CD4-positive, alpha-beta T cell (primary cell): ENCODE results near the gene FAM209B. TPM values are rescaled to one million over a fixed set of nuclear protein-coding genes. Genes with fewer than 3 reads are reported as not detected.

Experiments used
- ATAC-seq: fragments of 200-7000 bp; cut with Tn5 transposase; one replicate; pipeline ENCODE4 v1.10.0; 2022; ENCODE audit warnings: mild to moderate bottlenecking; ENCODE audit not compliant: poor library complexity
- CTCF ChIA-PET: fragments of 350-600 bp; sonication (Branson Sonifier 250); formaldehyde crosslinking; loops from one replicate; lab custom pipeline; 2021; ENCODE audit warnings: antibody characterized with exemption, inconsistent platforms; lab: Charles Lee
- POLR2A ChIA-PET: fragments of 350-600 bp; sonication (Branson Sonifier 250); formaldehyde crosslinking; loops from one replicate; lab custom pipeline; 2021; ENCODE audit warnings: antibody characterized with exemption, inconsistent platforms; lab: Charles Lee
- DNase-seq, 14 experiments: peaks; one replicate each; pipeline ENCODE4 v3.0.0-alpha.2; 2013 to 2020; ENCODE audit warnings: mixed read lengths in 2 of 14
- H3K27ac ChIP-seq, 2 donors: one replicate each; pipeline versions ENCODE4 v1.5.1 to v1.7.0; 2013; ENCODE audit warnings: low read length in 2 of 2, low read depth in 1 of 2, mild to moderate bottlenecking in 1 of 2
- H3K27me3 ChIP-seq, 2 experiments: 1 replicate in 1 of 2; 2 replicates in 1 of 2; pipeline versions ENCODE4 v1.6.1 to v1.7.0; 2013; ENCODE audit warnings: low read length in 2 of 2, control low read depth in 1 of 2, mild to moderate bottlenecking in 1 of 2, moderate library complexity in 1 of 2; ENCODE audit not compliant: insufficient read depth in 2 of 2, control insufficient read depth in 1 of 2
- H3K36me3 ChIP-seq: one replicate; pipeline ENCODE4 v1.6.1; 2013; ENCODE audit warnings: low read length, control low read depth; ENCODE audit not compliant: insufficient read depth
- H3K4me1 ChIP-seq: one replicate; pipeline ENCODE4 v1.6.1; 2013; ENCODE audit warnings: low read length, control low read depth; ENCODE audit not compliant: insufficient read depth
- H3K4me3 ChIP-seq: one replicate; pipeline ENCODE4 v1.5.1; 2013; ENCODE audit warnings: mild to moderate bottlenecking, low read length, moderate library complexity
- H3K9me3 ChIP-seq, 2 experiments: 1 replicate in 1 of 2; 2 replicates in 1 of 2; pipeline versions ENCODE4 v1.6.1 to v1.7.0; 2013; ENCODE audit warnings: low read length in 2 of 2, mild to moderate bottlenecking in 2 of 2, control low read depth in 1 of 2, moderate library complexity in 1 of 2; ENCODE audit not compliant: control insufficient read depth in 1 of 2, insufficient read depth in 1 of 2
- H3K27ac Mint-ChIP-seq: one replicate; pipeline ENCODE4 v1.8.0; 2020; ENCODE audit warnings: mixed read lengths
- H3K27me3 Mint-ChIP-seq: one replicate; pipeline ENCODE4 v1.8.0; 2021; ENCODE audit warnings: mixed read lengths
- H3K36me3 Mint-ChIP-seq: one replicate; pipeline ENCODE4 v1.8.0; 2021; ENCODE audit warnings: low read depth, mixed read lengths
- H3K4me1 Mint-ChIP-seq: one replicate; pipeline ENCODE4 v1.8.0; 2021; ENCODE audit warnings: low read depth, mixed read lengths
- H3K4me3 Mint-ChIP-seq: one replicate; pipeline ENCODE4 v1.8.0; 2020; ENCODE audit warnings: mild to moderate bottlenecking, mixed read lengths
- H3K9me3 Mint-ChIP-seq: one replicate; pipeline ENCODE4 v1.8.0; 2020; ENCODE audit warnings: mixed read lengths
- CTCF ChIP-seq: fragments of 200-600 bp; IDR thresholded peaks from one replicate; pipeline ENCODE4 v1.8.0; 2022; ENCODE audit warnings: antibody characterized with exemption, mild to moderate bottlenecking
- intact Hi-C, 2 experiments: fragments of 100-400 bp; cut with DNase I in 1 of 2; cut with micrococcal nuclease in 1 of 2; formaldehyde crosslinking; loops; one replicate each; pipeline versions ENCODE4 v1.15.1 to v1.9.0; 2023 to 2025; cut with DNase I, micrococcal nuclease
- total RNA-seq, 174 experiments: library from RNA in 2 of 174; stranded (reverse) in 2 of 174; gene quantifications; one replicate each; pipeline ENCODE4 v1.2.3 and lab custom pipeline; 2021 to 2026

Gene FAM209B
- total RNA-seq, 2 experiments from 2014 or later = 3.1 to 3.9 TPM

- no peaks in the 10 kb centered on the region for H3K9me3 ChIP-seq
- H3K4me1 ChIP-seq = no peaks in the 10 kb centered on the region
- H3K27me3 ChIP-seq = peaks cover 0 to 3% of the 10 kb centered on the region in 2 experiments
- Mint-ChIP-seq H3K4me3 (no peak overlapping the region), H3K9me3 (no peaks in the 10 kb centered on the region), H3K4me1 (no peaks in the 10 kb centered on the region), H3K36me3 (no peaks in the 10 kb centered on the region), H3K27ac (no peak overlapping the region), H3K27me3 (no peaks in the 10 kb centered on the region)
- H3K27ac ChIP-seq = no peak overlapping the region
- ATAC-seq (no peak), DNase-seq (no peak)
- H3K4me3 ChIP-seq = no peak overlapping the region
- H3K36me3 ChIP-seq = no peaks in the 10 kb centered on the region
- intact Hi-C loops = no loop called here
- CTCF ChIA-PET = no interaction called here
- no peak for TF ChIP-seq CTCF
- POLR2A ChIA-PET = no interaction called here
Measured at GRCh38 chr20:56581701-56582100, 48.7 kb downstream of the FAM209B start.

GRCh38 chr20:56582542-56582941 is 49.5 kb downstream of the FAM209B start:
- no peaks in the 10 kb centered on the region for H3K36me3 Mint-ChIP-seq
- POLR2A ChIA-PET = interaction anchor here (0.7 kb wide), 1 partner anchor 18 kb away, joined by 3 read pairs; no protein-coding TSS in a partner anchor
- H3K27ac ChIP-seq = no peak overlapping the region
- no peak for TF ChIP-seq CTCF
- H3K36me3 ChIP-seq = no peaks in the 10 kb centered on the region
- ATAC-seq (no peak), DNase-seq (no peak)
- no peak overlapping the region for H3K4me3 Mint-ChIP-seq
- CTCF ChIA-PET = no interaction called here
- H3K4me3 ChIP-seq = no peak overlapping the region
- no peaks in the 10 kb centered on the region for H3K9me3 ChIP-seq
- no peaks in the 10 kb centered on the region for H3K27me3 Mint-ChIP-seq
- peaks cover 0 to 3% of the 10 kb centered on the region in 2 experiments for H3K27me3 ChIP-seq
- H3K4me1 ChIP-seq = no peaks in the 10 kb centered on the region
- no peak overlapping the region for H3K27ac Mint-ChIP-seq
- intact Hi-C loops = no loop called here
- no peaks in the 10 kb centered on the region for H3K9me3 Mint-ChIP-seq
- no peaks in the 10 kb centered on the region for H3K4me1 Mint-ChIP-seq

GRCh38 chr20:56584916-56585315 is 51.9 kb downstream of the FAM209B start:
- CTCF ChIA-PET = no interaction called here
- intact Hi-C loops = no loop called here
- ATAC-seq = no peak
- no peaks in the 10 kb centered on the region for H3K27me3 Mint-ChIP-seq
- no peak for TF ChIP-seq CTCF
- no peak overlapping the region for H3K27ac Mint-ChIP-seq
- H3K36me3 Mint-ChIP-seq = no peaks in the 10 kb centered on the region
- no peak overlapping the region for H3K4me3 Mint-ChIP-seq
- POLR2A ChIA-PET = no interaction called here
- no peaks in the 10 kb centered on the region for H3K9me3 Mint-ChIP-seq
- Histone ChIP-seq H3K4me3 (no peak overlapping the region), H3K27me3 (peaks cover 0 to 3% of the 10 kb centered on the region in 2 experiments), H3K9me3 (no peaks in the 10 kb centered on the region), H3K27ac (no peak overlapping the region), H3K36me3 (no peaks in the 10 kb centered on the region), H3K4me1 (no peaks in the 10 kb centered on the region)
- DNase-seq = no peak
- no peaks in the 10 kb centered on the region for H3K4me1 Mint-ChIP-seq

Other genes starting within 250 kb of the FAM209B start
- 10 to 100 TPM; 14.4 to 14.7 TPM for gene FAM210B, start 174.3 kb upstream of the FAM209B start, total RNA-seq
- gene AURKA, start 141.0 kb upstream of the FAM209B start, total RNA-seq = under 1 TPM; 0.25 to 0.36 TPM
- gene CSTF1, start 140.6 kb upstream of the FAM209B start, total RNA-seq = 10 to 100 TPM; 20.7 to 21.8 TPM
- gene CASS4, start 121.0 kb upstream of the FAM209B start, total RNA-seq = 10 to 100 TPM; 37.0 to 39.8 TPM
- gene RTF2, start 64.6 kb upstream of the FAM209B start, total RNA-seq = 10 to 100 TPM; 52.7 to 55.2 TPM
- 1 to 10 TPM; 6.4 to 7.1 TPM for gene FAM209A, start 8.5 kb upstream of the FAM209B start, total RNA-seq
- gene TFAP2C, start 96.1 kb downstream of the FAM209B start, total RNA-seq = not detected